HEK293T (cell line): ENCODE measurements around the gene GNB1L.

Source experiments
- CTCF ChIA-PET: fragments of 350-600 bp; formaldehyde crosslinking; extraction: SDS; loops from one replicate; lab custom pipeline; 2021; ENCODE audit warnings: antibody characterized with exemption, inconsistent platforms; lab: Yijun Ruan, JAX
- POLR2A ChIA-PET: fragments of 350-600 bp; formaldehyde crosslinking; extraction: SDS; loops from one replicate; lab custom pipeline; 2020; ENCODE audit warnings: antibody characterized with exemption, inconsistent platforms; lab: Yijun Ruan, JAX
- DNase-seq: peaks from one replicate; pipeline ENCODE4 v3.0.0; 2012; ENCODE audit warnings: mixed read lengths; ENCODE audit errors: extremely low spot score
- ARNT ChIP-seq: fragments of 450-650 bp; IDR thresholded peaks from 2 replicates; pipeline ENCODE4 v1.6.1; 2017; ENCODE audit warnings: mild to moderate bottlenecking
- BHLHE40 ChIP-seq: fragments of 450-650 bp; IDR thresholded peaks from 2 replicates; pipeline ENCODE4 v1.6.1; 2016; ENCODE audit warnings: mild to moderate bottlenecking, moderate library complexity, borderline replicate concordance
- CTBP1 ChIP-seq: fragments of 450-650 bp; IDR thresholded peaks from 2 replicates; pipeline ENCODE4 v1.6.1; 2016; ENCODE audit warnings: borderline replicate concordance
- ELF4 ChIP-seq: fragments of 450-650 bp; IDR thresholded peaks from 2 replicates; pipeline ENCODE4 v1.6.1; 2017; ENCODE audit warnings: antibody characterized with exemption
- FOXA1 ChIP-seq: fragments of 450-650 bp; IDR thresholded peaks from 2 replicates; pipeline ENCODE4 v1.6.1; 2016; ENCODE audit warnings: mild to moderate bottlenecking
- FOXK2 ChIP-seq: fragments of 450-650 bp; IDR thresholded peaks from 2 replicates; pipeline ENCODE4 v1.6.1; 2016; ENCODE audit warnings: mild to moderate bottlenecking
- FOXM1 ChIP-seq: fragments of 450-650 bp; IDR thresholded peaks from 2 replicates; pipeline ENCODE4 v1.6.1; 2017; ENCODE audit warnings: mild to moderate bottlenecking, borderline replicate concordance
- HDGF ChIP-seq: fragments of 450-650 bp; IDR thresholded peaks from 2 replicates; pipeline ENCODE4 v1.6.1; 2017; ENCODE audit warnings: antibody characterized with exemption, borderline replicate concordance
- L3MBTL2 ChIP-seq: fragments of 450-650 bp; conservative IDR thresholded peaks from 2 replicates; pipeline ENCODE4 v1.6.1; 2016; ENCODE audit warnings: mild to moderate bottlenecking
- LEF1 ChIP-seq: fragments of 450-650 bp; IDR thresholded peaks from 2 replicates; pipeline ENCODE4 v1.6.1; 2017; ENCODE audit warnings: mild to moderate bottlenecking, borderline replicate concordance
- NFRKB ChIP-seq: fragments of 450-650 bp; IDR thresholded peaks from 2 replicates; pipeline ENCODE4 v1.6.1; 2016; ENCODE audit warnings: mild to moderate bottlenecking, moderate library complexity
- PKNOX1 ChIP-seq: fragments of 450-650 bp; IDR thresholded peaks from 2 replicates; pipeline ENCODE4 v1.6.1; 2016
- SP1 ChIP-seq: fragments of 450-650 bp; IDR thresholded peaks from 2 replicates; pipeline ENCODE4 v1.6.1; 2017
- SUZ12 ChIP-seq: fragments of 450-650 bp; IDR thresholded peaks from 2 replicates; pipeline ENCODE4 v1.6.1; 2016; ENCODE audit warnings: mild to moderate bottlenecking
- TARDBP ChIP-seq: fragments of 450-650 bp; IDR thresholded peaks from 2 replicates; pipeline ENCODE4 v1.6.1; 2016
- ZNF384 ChIP-seq: fragments of 450-650 bp; IDR thresholded peaks from 2 replicates; pipeline ENCODE4 v1.6.1; 2016

The GNB1L gene

GRCh38 chr22:19867617-19868016 lies 12.9 kb upstream of the GNB1L start:
- CTCF ChIA-PET, result interaction anchor here (1.5 kb wide), 1 partner anchor 12 kb away, joined by 4 read pairs; no protein-coding TSS in a partner anchor
- POLR2A ChIA-PET, result interaction anchor here (4.4 kb wide), 1 partner anchor 12 kb away, joined by 29 read pairs; the partner anchor contains the start of genes GNB1L and RTL10

GRCh38 chr22:19866665-19867009 lies 12.0 kb upstream of the GNB1L start:
- no peak for TF ChIP-seq NFRKB
- no peak for TF ChIP-seq BHLHE40
- TF ChIP-seq FOXK2, result no peak
- TF ChIP-seq ARNT, result no peak
- POLR2A ChIA-PET, result interaction anchor here (4.4 kb wide), 1 partner anchor 11 kb away, joined by 29 read pairs; the partner anchor contains the start of genes GNB1L and RTL10
- CTCF ChIA-PET, result interaction anchor here (0.7 to 1.4 kb wide), 2 partner anchors 24 to 136 kb away, joined by 3 to 4 read pairs; no protein-coding TSS in a partner anchor
- no peak for DNase-seq

More at GRCh38 chr22:19867617-19868016, 12.9 kb upstream of the GNB1L start:
- DNase-seq, result no peak
- TF ChIP-seq ZNF384 (no peak), ARNT (no peak), PKNOX1 (no peak)

- POLR2A ChIA-PET, result interaction anchor here (4.4 kb wide), 1 partner anchor 10 kb away, joined by 29 read pairs; the partner anchor contains the start of genes GNB1L and RTL10
- CTCF ChIA-PET, result interaction anchor here (1.4 kb wide), 1 partner anchor 135 kb away, joined by 3 read pairs; no protein-coding TSS in a partner anchor
- TF ChIP-seq SP1, result no peak
- no peak for TF ChIP-seq NFRKB
- TF ChIP-seq BHLHE40, result no peak
- no peak for TF ChIP-seq FOXA1
- TF ChIP-seq ELF4, result no peak
- no peak for TF ChIP-seq HDGF
- no peak for TF ChIP-seq CTBP1
- TF ChIP-seq L3MBTL2, result no peak
- TF ChIP-seq SUZ12, result no peak
- no peak for DNase-seq
Observed at GRCh38 chr22:19865141-19865829, 10.6 kb upstream of the GNB1L start.

- POLR2A ChIA-PET, result interaction anchor here (4.4 kb wide), 1 partner anchor 9 kb away, joined by 29 read pairs; the partner anchor contains the start of genes GNB1L and RTL10
- CTCF ChIA-PET, result no interaction called here
- TF ChIP-seq NFRKB, result no peak
- TF ChIP-seq PKNOX1, result no peak
- no peak for TF ChIP-seq CTBP1
- TF ChIP-seq ZNF384, result no peak
- TF ChIP-seq HDGF, result no peak
- TF ChIP-seq ARNT, result no peak
- no peak for TF ChIP-seq L3MBTL2
- TF ChIP-seq FOXK2, result no peak
- TF ChIP-seq FOXA1, result no peak
- no peak for TF ChIP-seq TARDBP
- TF ChIP-seq BHLHE40, result no peak
- TF ChIP-seq SUZ12, result no peak
- TF ChIP-seq ELF4, result no peak
- DNase-seq, result no peak
Observed at GRCh38 chr22:19864538-19865106, 9.9 kb upstream of the GNB1L start.

- ChIA-PET POLR2A (interaction anchor here (4.4 kb wide), 1 partner anchor 8 kb away, joined by 29 read pairs; the partner anchor contains the start of genes GNB1L and RTL10), CTCF (no interaction called here)
- no peak for DNase-seq
- TF ChIP-seq FOXK2, result no peak
- no peak for TF ChIP-seq SUZ12
- TF ChIP-seq PKNOX1, result no peak
- no peak for TF ChIP-seq ELF4
- no peak for TF ChIP-seq TARDBP
- TF ChIP-seq BHLHE40, result no peak
- TF ChIP-seq ARNT, result no peak
- TF ChIP-seq CTBP1, result no peak
- TF ChIP-seq ZNF384, result no peak
- no peak for TF ChIP-seq LEF1
- no peak for TF ChIP-seq NFRKB
- TF ChIP-seq HDGF, result no peak
- no peak for TF ChIP-seq L3MBTL2
- no peak for TF ChIP-seq FOXM1
- no peak for TF ChIP-seq FOXA1
- TF ChIP-seq SP1, result no peak
Observed at GRCh38 chr22:19863571-19863970, 8.9 kb upstream of the GNB1L start.

- DNase-seq, result no peak
- ChIA-PET POLR2A (no interaction called here), CTCF (no interaction called here)
- no peak for TF ChIP-seq TARDBP
- TF ChIP-seq SUZ12, result no peak
- no peak for TF ChIP-seq NFRKB
- no peak for TF ChIP-seq FOXK2
- TF ChIP-seq BHLHE40, result no peak
- TF ChIP-seq PKNOX1, result no peak
- no peak for TF ChIP-seq ELF4
- no peak for TF ChIP-seq LEF1
Observed at GRCh38 chr22:19862619-19863246, 8.1 kb upstream of the GNB1L start.
